Endothelial cell of umbilical vein (primary cell): ENCODE results near the gene CSMD2. TPM values are rescaled to one million over a fixed set of nuclear protein-coding genes. Genes with fewer than 3 reads are reported as not detected.

Source experiments
- BruUV-seq: library from RNA; stranded (reverse); fragments of 400-500 nt; replicated peaks from 2 replicates; lab custom pipeline; 2021; lab: Mats Ljungman, UMichigan
- CTCF ChIA-PET: fragments of 300-600, 350-600 bp; sonication (Branson Sonifier 250); formaldehyde crosslinking; loops from one replicate; lab custom pipeline; 2021; ENCODE audit warnings: antibody characterized with exemption, inconsistent platforms; lab: Charles Lee
- POLR2A ChIA-PET: fragments of 300-600, 350-600 bp; sonication (Branson Sonifier 250); formaldehyde crosslinking; loops from one replicate; lab custom pipeline; 2021; ENCODE audit warnings: antibody characterized with exemption, inconsistent platforms; lab: Charles Lee
- DNase-seq: peaks from one replicate; pipeline ENCODE4 v3.0.0-alpha.2; 2011; ENCODE audit warnings: low read depth, low spot score
- FAIRE-seq: peaks from 2 replicates; lab custom pipeline; 2011; peaks lifted over from hg19 to GRCh38; lab: Jason Lieb, UNC
- H2AFZ ChIP-seq: 2 replicates; pipeline ENCODE4 v1.6.0; 2012; ENCODE audit warnings: low read depth, low read length, control low read depth, inconsistent platforms
- H3K27ac ChIP-seq: 2 replicates; pipeline ENCODE4 v1.5.1; 2011; ENCODE audit warnings: low read depth, mild to moderate bottlenecking, control low read depth, low read length, moderate library complexity; ENCODE audit not compliant: insufficient read depth
- H3K27me3 ChIP-seq, 2 experiments: 2 replicates each; pipeline versions ENCODE4 v1.6.0 to v1.6.1; 2011; ENCODE audit warnings: low read length in 2 of 2, mixed read lengths in 1 of 2; ENCODE audit not compliant: control insufficient read depth in 2 of 2, insufficient read depth in 2 of 2
- H3K36me3 ChIP-seq, 2 experiments: 2 replicates in 1 of 2; 3 replicates in 1 of 2; pipeline ENCODE4 v1.5.1; 2011; ENCODE audit warnings: low read length in 2 of 2, mild to moderate bottlenecking in 1 of 2, moderate library complexity in 1 of 2; ENCODE audit not compliant: control insufficient read depth in 2 of 2, insufficient read depth in 2 of 2; ENCODE audit errors: extremely low read depth in 1 of 2
- H3K4me1 ChIP-seq: 3 replicates; pipeline ENCODE4 v1.5.1; 2011; ENCODE audit warnings: mild to moderate bottlenecking, low read length; ENCODE audit not compliant: control insufficient read depth, insufficient read depth; ENCODE audit errors: extremely low read depth
- H3K4me2 ChIP-seq: 2 replicates; pipeline ENCODE4 v1.6.1; 2011; ENCODE audit warnings: low read length, control low read depth, mixed read lengths; ENCODE audit not compliant: insufficient read depth
- H3K4me3 ChIP-seq, 3 experiments: fragments of 200-600 bp in 1 of 3; sonication (generic), shearing (Covaris generic) in 1 of 3; replicated peaks in 1 of 3; 2 replicates each; pipeline ENCODE4 v1.5.1; 2011 to 2016; ENCODE audit warnings: control low read depth in 3 of 3, low read length in 3 of 3, mild to moderate bottlenecking in 2 of 3, inconsistent platforms in 1 of 3, low read depth in 1 of 3, moderate library complexity in 1 of 3; ENCODE audit not compliant: insufficient read depth in 1 of 3
- H3K79me2 ChIP-seq: 2 replicates; pipeline ENCODE4 v1.6.0; 2012; ENCODE audit warnings: low read length, inconsistent platforms; ENCODE audit not compliant: control insufficient read depth, insufficient read depth
- H3K9ac ChIP-seq: replicated peaks from 2 replicates; pipeline ENCODE3; 2011; ENCODE audit warnings: low read length, control low read depth; ENCODE audit not compliant: insufficient read depth; ENCODE audit errors: extremely low read depth
- H3K9me1 ChIP-seq: replicated peaks from 3 replicates; pipeline ENCODE4 v1.6.0; 2011; ENCODE audit warnings: mild to moderate bottlenecking, low read length; ENCODE audit not compliant: control insufficient read depth, insufficient read depth; ENCODE audit errors: extremely low read depth
- H3K9me3 ChIP-seq: replicated peaks from 2 replicates; pipeline ENCODE4 v1.5.1; 2012; ENCODE audit warnings: low read length, inconsistent platforms; ENCODE audit not compliant: control insufficient read depth, insufficient read depth
- H4K20me1 ChIP-seq: replicated peaks from 2 replicates; pipeline ENCODE3; 2011; ENCODE audit warnings: mild to moderate bottlenecking, low read length; ENCODE audit not compliant: control insufficient read depth, insufficient read depth; ENCODE audit errors: extremely low read depth
- CTCF ChIP-seq, 2 donors: IDR thresholded peaks; 1 replicate in 1 of 2; 2 replicates in 1 of 2; pipeline ENCODE4 v1.5.1; 2011; ENCODE audit warnings: low read length in 2 of 2, mild to moderate bottlenecking in 2 of 2, moderate library complexity in 2 of 2, control low read depth in 1 of 2, inconsistent platforms in 1 of 2, low read depth in 1 of 2; ENCODE audit not compliant: insufficient read depth in 1 of 2; ENCODE audit errors: extremely low read depth in 1 of 2
- EZH2 ChIP-seq: IDR thresholded peaks from 2 replicates; pipeline ENCODE4 v1.6.1; 2012; ENCODE audit warnings: borderline replicate concordance, low read depth, mild to moderate bottlenecking, moderate library complexity, low read length, inconsistent platforms; ENCODE audit not compliant: severe bottlenecking
- GATA2 ChIP-seq: IDR thresholded peaks from 2 replicates; pipeline ENCODE4 v1.7.0; 2011; ENCODE audit warnings: low read depth, mild to moderate bottlenecking, moderate library complexity, mixed read lengths, low read length; ENCODE audit not compliant: insufficient read length, insufficient read depth
- MAX ChIP-seq: IDR thresholded peaks from 2 replicates; pipeline ENCODE4 v1.6.1; 2011; ENCODE audit not compliant: insufficient read depth, insufficient read length
- MYC ChIP-seq: IDR thresholded peaks from one replicate; pipeline ENCODE4 v1.6.1; 2011; ENCODE audit warnings: mild to moderate bottlenecking, low read depth, low read length
- dilution Hi-C: fragments of 300-500 bp; cut with MboI; formaldehyde crosslinking; loops from one replicate; pipeline ENCODE4 v1.15.0; 2019; ENCODE audit warnings: low sequenced_read_pairs; ENCODE audit not compliant: extremely low pct_ligation_motif_present
- intact Hi-C: fragments of 100-400 bp; cut with micrococcal nuclease; formaldehyde crosslinking; loops from one replicate; pipeline ENCODE4 v1.10.0; 2022
- polyA plus RNA-seq, 4 experiments: library from polyadenylated mRNA; depleted of rRNA in 3 of 4; stranded (reverse) in 3 of 4; unstranded in 1 of 4; fragments of >200 nt; gene quantifications; 2 replicates each; pipeline versions ENCODE4 v1.2.1 to v1.2.3, GENCODE V29; 2011 to 2012; ENCODE audit warnings: missing spikeins in 1 of 4
- total RNA-seq: library from RNA; stranded (reverse); gene quantifications from 2 replicates; pipeline ENCODE4 v1.2.3, GENCODE V29; 2021

Gene CSMD2
- total and polyA plus RNA-seq, 2 donors (not counting 3 experiments of a cell fraction or from before 2014, with no cell fraction given) = under 0.01 TPM; not detected in 1

GRCh38 chr1:33709174-33709782, 455.8 kb downstream of the CSMD2 start:
- Histone ChIP-seq H3K9me3 (no peaks in the 10 kb centered on the region), H4K20me1 (no peaks in the 10 kb centered on the region), H3K4me3 (no peak overlapping the region), H3K4me2 (no peak overlapping the region), H3K79me2 (no peaks in the 10 kb centered on the region), H3K4me1 (no peaks in the 10 kb centered on the region), H3K9ac (no peak overlapping the region), H3K27me3 (no peaks in the 10 kb centered on the region), H3K27ac (no peak overlapping the region), H2AFZ (no peak overlapping the region), H3K9me1 (no peaks in the 10 kb centered on the region), H3K36me3 (no peaks in the 10 kb centered on the region)
- dilution Hi-C loops (no loop called here), intact Hi-C loops (no loop called here)
- TF ChIP-seq MAX (no peak), GATA2 (no peak), CTCF (IDR thresholded peaks at IDR 0.05; ENCODE audit: extremely low read depth in 1 of 2, insufficient read depth in 1 of 2, low read depth in 1 of 2, low read length in 2 of 2) (no peak), EZH2 (no peak), MYC (no peak)
- CTCF ChIA-PET = no interaction called here
- POLR2A ChIA-PET = no interaction called here
- no TSS peak for BruUV-seq
- FAIRE-seq = no peak
- DNase-seq = no peak
